ENCODE results near the gene FXR1. TPM values are rescaled to one million over a fixed set of nuclear protein-coding genes. Genes with fewer than 3 reads are reported as not detected.
A peak's percentile ranks its signal among the peaks of the same experiment; 100 is the strongest.
"Not testable (repeated sequence)": the region's sequence is repeated elsewhere in the genome, so short reads cannot be mapped to it uniquely, and the experiment has no call there.

The FXR1 gene
- 100 to 1,000 TPM in 1 of 4 donors, 10 to 100 TPM in 3; 42.7 to 143 (median 51.1) TPM for polyA plus RNA-seq
- long read RNA-seq, donor 1 = 0 reads
- long read RNA-seq, donor 2, full-length matches to known transcripts = 10 of 10 reads
- long read RNA-seq, donor 2, partial matches to known transcripts = 0 of 10 reads
- long read RNA-seq, donor 2, other reads (novel, unspliced or antisense) = 0 of 10 reads
- long read RNA-seq, donor 3, full-length matches to known transcripts = 10 of 10 reads
- long read RNA-seq, donor 3, partial matches to known transcripts = 0 of 10 reads
- long read RNA-seq, donor 3, other reads (novel, unspliced or antisense) = 0 of 10 reads
- long read RNA-seq, donor 4 = 0 reads
- long read RNA-seq, donor 5, partial matches to known transcripts = 0 of 2 reads
- long read RNA-seq, donor 5, other reads (novel, unspliced or antisense) = 0 of 2 reads
- long read RNA-seq, donor 6, full-length matches to known transcripts = 10 of 10 reads
- long read RNA-seq, donor 6, partial matches to known transcripts = 0 of 10 reads
- long read RNA-seq, donor 6, other reads (novel, unspliced or antisense) = 0 of 10 reads
- long read RNA-seq, donor 7 = 0 reads
- long read RNA-seq, donor 8, partial matches to known transcripts = 13 of 13 reads
- long read RNA-seq, donor 8, other reads (novel, unspliced or antisense) = 0 of 13 reads
- long read RNA-seq, donor 9, full-length matches to known transcripts = 5 of 25 reads
- long read RNA-seq, donor 9, partial matches to known transcripts = 14 of 25 reads
- long read RNA-seq, donor 9, other reads (novel, unspliced or antisense) = 6 of 25 reads
- long read RNA-seq, donor 10, full-length matches to known transcripts = 17 of 29 reads
- long read RNA-seq, donor 10, partial matches to known transcripts = 12 of 29 reads
- long read RNA-seq, donor 10, other reads (novel, unspliced or antisense) = 0 of 29 reads

GRCh38 chr3:180912304-180913296 lies at the start of gene FXR1:
FXR1 (plus strand) TSS chr3:180912670; CDS start chr3:180912686, 16 bp downstream.
- DNase-seq (peak; percentile 91 to 93), FAIRE-seq (no peak)
- Histone ChIP-seq H3K9me3 (ENCODE audit: control insufficient read depth in 2 of 2, insufficient read depth in 1 of 2, low read depth in 1 of 2, low read length in 1 of 2) (no peaks in the 10 kb centered on the region), H3K4me1 (ENCODE audit: control insufficient read depth in 3 of 3, insufficient read depth in 2 of 3, low read depth in 1 of 3, low read length in 2 of 3) (peaks cover 2 to 8% (median 3%) of the 10 kb centered on the region in 3 donors), H3K27me3 (ENCODE audit: control insufficient read depth in 3 of 3, insufficient read depth in 3 of 3, low read length in 3 of 3) (no peaks in the 10 kb centered on the region), H3K27ac (ENCODE audit: low read depth in 1 of 3, low read length in 2 of 3) (peak within 1 kb of the TSS; percentile 38 to 99 (median 87)), H3K4me3 (ENCODE audit: low read depth in 1 of 3, low read length in 3 of 3) (peak within 1 kb of the TSS; percentile 88 to 95 (median 92)), H3K36me3 (ENCODE audit: control insufficient read depth in 3 of 3, insufficient read depth in 2 of 3, low read depth in 1 of 3, low read length in 3 of 3) (peaks cover 0 to 8% (median 0%) of the 10 kb centered on the region in 3 donors)
- WGBS, 3 donors = 0 to 1% (median 0%) methylated on average over 63 to 68 of the region's 68 CpGs

DNA sequence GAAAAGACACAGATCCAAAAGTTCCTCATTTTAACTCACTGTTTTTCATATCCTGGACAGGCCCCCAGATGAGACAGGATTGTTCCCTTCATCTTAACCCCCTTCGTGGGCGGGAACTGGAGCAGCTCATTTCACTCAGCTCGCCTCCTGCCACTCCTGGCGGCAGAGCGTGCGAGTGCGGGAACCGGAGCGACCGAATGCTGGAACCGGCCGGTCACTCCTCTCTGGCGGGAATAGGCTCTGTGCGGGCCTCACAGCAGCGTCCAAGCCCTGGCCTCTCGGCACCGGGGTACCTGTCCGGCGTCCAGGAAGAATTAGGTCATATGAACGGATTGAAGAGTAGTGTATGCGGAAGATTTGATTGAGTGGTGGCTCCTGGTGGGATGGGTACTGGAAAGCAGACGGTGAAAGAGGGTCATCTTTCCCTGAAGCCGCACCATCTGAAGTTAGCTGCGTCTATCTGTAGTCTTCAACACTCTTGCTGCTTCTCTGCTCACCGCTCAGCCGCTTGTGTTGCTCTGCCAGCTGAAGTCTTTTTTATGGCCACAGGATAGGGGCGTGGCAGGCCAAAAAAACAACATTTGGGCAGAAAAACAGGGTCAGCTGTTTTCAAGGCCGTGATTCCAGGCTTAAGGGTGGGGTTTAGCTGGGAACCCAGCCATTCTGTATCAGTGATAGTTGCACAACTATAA lies 42.3 kb upstream of the FXR1 start:
- DNase-seq (peak in 1 of 2 donors; percentile 1), FAIRE-seq (no peak)
- WGBS, 3 donors = 21 to 28% (median 25%) methylated on average over 28 of the region's 28 CpGs
- Histone ChIP-seq H3K4me1 (ENCODE audit: control insufficient read depth in 3 of 3, insufficient read depth in 2 of 3, low read depth in 1 of 3, low read length in 2 of 3) (no peaks in the 10 kb centered on the region), H3K4me3 (ENCODE audit: low read depth in 1 of 3, low read length in 3 of 3) (no peak overlapping the region), H3K27me3 (ENCODE audit: control insufficient read depth in 3 of 3, insufficient read depth in 3 of 3, low read length in 3 of 3) (peaks cover 0 to 13% (median 0%) of the 10 kb centered on the region in 3 donors), H3K36me3 (ENCODE audit: control insufficient read depth in 3 of 3, insufficient read depth in 2 of 3, low read depth in 1 of 3, low read length in 3 of 3) (no peaks in the 10 kb centered on the region), H3K9me3 (ENCODE audit: control insufficient read depth in 2 of 2, insufficient read depth in 1 of 2, low read depth in 1 of 2, low read length in 1 of 2) (peaks cover 0 to 3% of the 10 kb centered on the region in 2 donors), H3K27ac (ENCODE audit: low read depth in 1 of 3, low read length in 2 of 3) (no peak overlapping the region)

DNA sequence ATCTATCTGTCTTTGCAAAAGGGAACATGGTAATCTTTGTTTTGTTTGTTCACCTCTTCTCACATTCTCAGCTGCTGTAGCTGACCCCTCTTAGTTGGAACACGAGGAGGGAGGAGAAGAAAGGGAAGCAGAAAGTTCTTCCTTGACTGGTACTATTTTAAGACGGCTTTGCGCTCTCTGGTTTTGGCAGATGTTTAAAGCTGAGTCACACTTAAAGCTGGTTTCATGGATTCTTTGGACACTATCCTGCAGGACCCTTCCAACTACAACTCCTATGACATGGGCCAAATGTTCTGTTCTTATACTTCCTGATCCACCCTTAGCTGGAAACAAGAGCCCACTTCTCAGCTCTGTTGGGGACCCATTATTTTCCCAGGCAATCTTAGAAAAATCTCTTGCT lies 40.6 kb upstream of the FXR1 start:
- Histone ChIP-seq H3K27me3 (ENCODE audit: control insufficient read depth in 3 of 3, insufficient read depth in 3 of 3, low read length in 3 of 3) (peaks cover 0 to 13% (median 0%) of the 10 kb centered on the region in 3 donors), H3K9me3 (ENCODE audit: control insufficient read depth in 2 of 2, insufficient read depth in 1 of 2, low read depth in 1 of 2, low read length in 1 of 2) (peaks cover 0 to 3% of the 10 kb centered on the region in 2 donors), H3K36me3 (ENCODE audit: control insufficient read depth in 3 of 3, insufficient read depth in 2 of 3, low read depth in 1 of 3, low read length in 3 of 3) (no peaks in the 10 kb centered on the region), H3K27ac (ENCODE audit: low read depth in 1 of 3, low read length in 2 of 3) (no peak overlapping the region), H3K4me3 (ENCODE audit: low read depth in 1 of 3, low read length in 3 of 3) (no peak overlapping the region), H3K4me1 (ENCODE audit: control insufficient read depth in 3 of 3, insufficient read depth in 2 of 3, low read depth in 1 of 3, low read length in 2 of 3) (no peaks in the 10 kb centered on the region)
- WGBS, 3 donors = 30 to 68% (median 54%) methylated on average over 3 of the region's 3 CpGs
- DNase-seq (no peak), FAIRE-seq (no peak)

GRCh38 chr3:180872430-180872829 lies 40.0 kb upstream of the FXR1 start:
- H3K4me1 ChIP-seq (ENCODE audit: control insufficient read depth in 3 of 3, insufficient read depth in 2 of 3, low read depth in 1 of 3, low read length in 2 of 3); H3K9me3 ChIP-seq (ENCODE audit: control insufficient read depth in 2 of 2, insufficient read depth in 1 of 2, low read depth in 1 of 2, low read length in 1 of 2); FAIRE-seq; H3K27ac ChIP-seq (ENCODE audit: low read depth in 1 of 3, low read length in 2 of 3); H3K4me3 ChIP-seq (ENCODE audit: low read depth in 1 of 3, low read length in 3 of 3); DNase-seq; H3K36me3 ChIP-seq (ENCODE audit: control insufficient read depth in 3 of 3, insufficient read depth in 2 of 3, low read depth in 1 of 3, low read length in 3 of 3): not testable (repeated sequence)
- 71 to 90% (median 86%) methylated on average over 9 of the region's 9 CpGs for WGBS, 3 donors
- H3K27me3 ChIP-seq (ENCODE audit: control insufficient read depth in 3 of 3, insufficient read depth in 3 of 3, low read length in 3 of 3) = peaks cover 0 to 13% (median 0%) of the 10 kb centered on the region in 3 donors

DNA sequence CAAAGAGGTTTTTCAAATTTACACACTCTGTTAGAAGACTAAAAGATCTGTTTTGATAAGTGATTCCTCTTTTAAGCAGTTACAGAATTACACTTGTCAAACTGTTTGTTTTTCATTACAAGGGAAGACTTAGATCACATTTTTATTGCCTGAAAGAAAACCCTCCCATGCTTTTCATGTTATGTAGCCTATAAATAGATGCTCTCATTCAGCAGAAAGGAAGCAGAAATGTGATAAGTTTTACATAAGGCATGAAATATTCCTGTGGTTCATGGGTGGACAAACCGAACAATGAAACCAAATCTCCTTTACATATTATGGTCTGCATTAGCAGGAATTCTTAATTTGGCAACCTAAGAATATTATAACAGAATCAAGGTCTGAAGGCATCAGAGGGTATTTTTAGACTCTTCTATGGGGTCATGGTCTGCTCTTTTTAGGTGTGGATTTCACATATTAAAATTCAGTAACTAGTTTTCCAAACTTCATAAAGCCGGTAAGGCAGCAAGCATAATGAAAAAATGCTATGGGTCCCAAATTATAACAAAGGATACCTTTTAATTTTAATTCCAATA lies 37.3 kb upstream of the FXR1 start:
- no peaks in the 10 kb centered on the region for H3K9me3 ChIP-seq (ENCODE audit: control insufficient read depth in 2 of 2, insufficient read depth in 1 of 2, low read depth in 1 of 2, low read length in 1 of 2)
- 77 to 87% (median 78%) methylated on average over 2 of the region's 2 CpGs for WGBS, 3 donors
- no peaks in the 10 kb centered on the region for H3K4me1 ChIP-seq (ENCODE audit: control insufficient read depth in 3 of 3, insufficient read depth in 2 of 3, low read depth in 1 of 3, low read length in 2 of 3)
- peaks cover 0 to 3% (median 0%) of the 10 kb centered on the region in 3 donors for H3K27me3 ChIP-seq (ENCODE audit: control insufficient read depth in 3 of 3, insufficient read depth in 3 of 3, low read length in 3 of 3)
- no peak overlapping the region for H3K27ac ChIP-seq (ENCODE audit: low read depth in 1 of 3, low read length in 2 of 3)
- FAIRE-seq (no peak), DNase-seq (no peak)
- no peaks in the 10 kb centered on the region for H3K36me3 ChIP-seq (ENCODE audit: control insufficient read depth in 3 of 3, insufficient read depth in 2 of 3, low read depth in 1 of 3, low read length in 3 of 3)
- H3K4me3 ChIP-seq (ENCODE audit: low read depth in 1 of 3, low read length in 3 of 3) = no peak overlapping the region

- Histone ChIP-seq H3K4me1 (ENCODE audit: control insufficient read depth in 3 of 3, insufficient read depth in 2 of 3, low read depth in 1 of 3, low read length in 2 of 3) (no peaks in the 10 kb centered on the region), H3K4me3 (ENCODE audit: low read depth in 1 of 3, low read length in 3 of 3) (no peak overlapping the region), H3K9me3 (ENCODE audit: control insufficient read depth in 2 of 2, insufficient read depth in 1 of 2, low read depth in 1 of 2, low read length in 1 of 2) (no peaks in the 10 kb centered on the region), H3K36me3 (ENCODE audit: control insufficient read depth in 3 of 3, insufficient read depth in 2 of 3, low read depth in 1 of 3, low read length in 3 of 3) (no peaks in the 10 kb centered on the region), H3K27me3 (ENCODE audit: control insufficient read depth in 3 of 3, insufficient read depth in 3 of 3, low read length in 3 of 3) (no peaks in the 10 kb centered on the region), H3K27ac (ENCODE audit: low read depth in 1 of 3, low read length in 2 of 3) (no peak overlapping the region)
- DNase-seq = no peak
- WGBS, 3 donors = 85 to 87% (median 85%) methylated on average over 15 of the region's 15 CpGs
- FAIRE-seq = no peak
Observed at GRCh38 chr3:180881065-180881801, 31.2 kb upstream of the FXR1 start.

- Histone ChIP-seq H3K27me3 (ENCODE audit: control insufficient read depth in 3 of 3, insufficient read depth in 3 of 3, low read length in 3 of 3) (no peaks in the 10 kb centered on the region), H3K36me3 (ENCODE audit: control insufficient read depth in 3 of 3, insufficient read depth in 2 of 3, low read depth in 1 of 3, low read length in 3 of 3) (no peaks in the 10 kb centered on the region), H3K4me1 (ENCODE audit: control insufficient read depth in 3 of 3, insufficient read depth in 2 of 3, low read depth in 1 of 3, low read length in 2 of 3) (no peaks in the 10 kb centered on the region), H3K27ac (ENCODE audit: low read depth in 1 of 3, low read length in 2 of 3) (no peak overlapping the region), H3K9me3 (ENCODE audit: control insufficient read depth in 2 of 2, insufficient read depth in 1 of 2, low read depth in 1 of 2, low read length in 1 of 2) (no peaks in the 10 kb centered on the region), H3K4me3 (ENCODE audit: low read depth in 1 of 3, low read length in 3 of 3) (no peak overlapping the region)
- 67 to 91% (median 83%) methylated on average over 4 of the region's 4 CpGs for WGBS, 3 donors
- no peak for DNase-seq
- FAIRE-seq = no peak
Observed at GRCh38 chr3:180882115-180882514, 30.4 kb upstream of the FXR1 start.
